CD4-positive, alpha-beta T cell treated with Interleukin-15 for 1 hour (primary cell): ENCODE measurements around the gene PLA2G4B.
"Not testable (repeated sequence)": the region's sequence is repeated elsewhere in the genome, so short reads cannot be mapped to it uniquely, and the experiment has no call there.

ENCODE experiments used
- DNase-seq: peaks from one replicate; pipeline ENCODE4 v3.0.0-alpha.2; 2020

Gene PLA2G4B

GRCh38 chr15:41827880-41828806 is 10.5 kb upstream of the PLA2G4B start, which contains the start of gene JMJD7:
Gene JMJD7 (plus strand): TSS chr15:41828092. CDS start chr15:41828125, 33 bp downstream.
- DNase-seq: peak; percentile 89

- no peak for DNase-seq
Measured at GRCh38 chr15:41828807-41829141, 9.9 kb upstream of the PLA2G4B start.

- DNase-seq: no peak
Measured at GRCh38 chr15:41829959-41830646, 8.5 kb upstream of the PLA2G4B start.

GRCh38 chr15:41831291-41831690 is 7.4 kb upstream of the PLA2G4B start:
- DNase-seq: not testable (repeated sequence)

- no peak for DNase-seq
Measured at GRCh38 chr15:41832208-41832607, 6.4 kb upstream of the PLA2G4B start.

- DNase-seq: no peak
Measured at GRCh38 chr15:41832875-41833274, 5.8 kb upstream of the PLA2G4B start.

- DNase-seq: no peak
Measured at GRCh38 chr15:41834096-41834495, 4.6 kb upstream of the PLA2G4B start.

- DNase-seq: no peak
Measured at GRCh38 chr15:41836073-41836472, 2.6 kb upstream of the PLA2G4B start.

GRCh38 chr15:41836713-41837454 is 1.8 kb upstream of the PLA2G4B start:
- DNase-seq: no peak

- DNase-seq: no peak
Measured at GRCh38 chr15:41839781-41840491, 1.3 kb downstream of the PLA2G4B start.

GRCh38 chr15:41840673-41841072 is 2.0 kb downstream of the PLA2G4B start:
- no peak for DNase-seq

GRCh38 chr15:41841131-41841530 is 2.5 kb downstream of the PLA2G4B start:
- no peak for DNase-seq

GRCh38 chr15:41842229-41842628 is 3.6 kb downstream of the PLA2G4B start:
- DNase-seq: no peak

GRCh38 chr15:41843571-41843970 is 4.9 kb downstream of the PLA2G4B start:
- DNase-seq: no peak

- no peak for DNase-seq
Measured at GRCh38 chr15:41844814-41845213, 6.2 kb downstream of the PLA2G4B start.

- DNase-seq: no peak
Measured at GRCh38 chr15:41847206-41847605, 8.6 kb downstream of the PLA2G4B start.

GRCh38 chr15:41847981-41848380 is 9.3 kb downstream of the PLA2G4B start:
- no peak for DNase-seq

- no peak for DNase-seq
Measured at GRCh38 chr15:41848631-41849030, 10.0 kb downstream of the PLA2G4B start.

GRCh38 chr15:41849204-41849603 is 10.6 kb downstream of the PLA2G4B start:
- DNase-seq: no peak

- DNase-seq: no peak
Measured at GRCh38 chr15:41849861-41850260, 11.2 kb downstream of the PLA2G4B start.

- DNase-seq: no peak
Measured at GRCh38 chr15:41850482-41851166, 12.0 kb downstream of the PLA2G4B start.

GRCh38 chr15:41851167-41851523 is 12.5 kb downstream of the PLA2G4B start:
- DNase-seq: no peak
